Endothelial cell of umbilical vein (primary cell): ENCODE results near the gene GRAMD1A. TPM values are rescaled to one million over a fixed set of nuclear protein-coding genes. Genes with fewer than 3 reads are reported as not detected.

Experiments
- BruUV-seq: library from RNA; stranded (reverse); fragments of 400-500 nt; replicated peaks from 2 replicates; lab custom pipeline; 2021; lab: Mats Ljungman, UMichigan
- CTCF ChIA-PET: fragments of 300-600, 350-600 bp; sonication (Branson Sonifier 250); formaldehyde crosslinking; loops from one replicate; lab custom pipeline; 2021; ENCODE audit warnings: antibody characterized with exemption, inconsistent platforms; lab: Charles Lee
- POLR2A ChIA-PET: fragments of 300-600, 350-600 bp; sonication (Branson Sonifier 250); formaldehyde crosslinking; loops from one replicate; lab custom pipeline; 2021; ENCODE audit warnings: antibody characterized with exemption, inconsistent platforms; lab: Charles Lee
- DNase-seq: peaks from one replicate; pipeline ENCODE4 v3.0.0-alpha.2; 2011; ENCODE audit warnings: low read depth, low spot score
- FAIRE-seq: peaks from 2 replicates; lab custom pipeline; 2011; peaks lifted over from hg19 to GRCh38; lab: Jason Lieb, UNC
- H2AFZ ChIP-seq: 2 replicates; pipeline ENCODE4 v1.6.0; 2012; ENCODE audit warnings: low read depth, low read length, control low read depth, inconsistent platforms
- H3K27ac ChIP-seq: 2 replicates; pipeline ENCODE4 v1.5.1; 2011; ENCODE audit warnings: low read depth, mild to moderate bottlenecking, control low read depth, low read length, moderate library complexity; ENCODE audit not compliant: insufficient read depth
- H3K27me3 ChIP-seq, 2 experiments: 2 replicates each; pipeline versions ENCODE4 v1.6.0 to v1.6.1; 2011; ENCODE audit warnings: low read length in 2 of 2, mixed read lengths in 1 of 2; ENCODE audit not compliant: control insufficient read depth in 2 of 2, insufficient read depth in 2 of 2
- H3K36me3 ChIP-seq, 2 experiments: 2 replicates in 1 of 2; 3 replicates in 1 of 2; pipeline ENCODE4 v1.5.1; 2011; ENCODE audit warnings: low read length in 2 of 2, mild to moderate bottlenecking in 1 of 2, moderate library complexity in 1 of 2; ENCODE audit not compliant: control insufficient read depth in 2 of 2, insufficient read depth in 2 of 2; ENCODE audit errors: extremely low read depth in 1 of 2
- H3K4me1 ChIP-seq: 3 replicates; pipeline ENCODE4 v1.5.1; 2011; ENCODE audit warnings: mild to moderate bottlenecking, low read length; ENCODE audit not compliant: control insufficient read depth, insufficient read depth; ENCODE audit errors: extremely low read depth
- H3K4me2 ChIP-seq: 2 replicates; pipeline ENCODE4 v1.6.1; 2011; ENCODE audit warnings: low read length, control low read depth, mixed read lengths; ENCODE audit not compliant: insufficient read depth
- H3K4me3 ChIP-seq, 3 experiments: fragments of 200-600 bp in 1 of 3; sonication (generic), shearing (Covaris generic) in 1 of 3; replicated peaks in 1 of 3; 2 replicates each; pipeline ENCODE4 v1.5.1; 2011 to 2016; ENCODE audit warnings: control low read depth in 3 of 3, low read length in 3 of 3, mild to moderate bottlenecking in 2 of 3, inconsistent platforms in 1 of 3, low read depth in 1 of 3, moderate library complexity in 1 of 3; ENCODE audit not compliant: insufficient read depth in 1 of 3
- H3K79me2 ChIP-seq: 2 replicates; pipeline ENCODE4 v1.6.0; 2012; ENCODE audit warnings: low read length, inconsistent platforms; ENCODE audit not compliant: control insufficient read depth, insufficient read depth
- H3K9ac ChIP-seq: replicated peaks from 2 replicates; pipeline ENCODE3; 2011; ENCODE audit warnings: low read length, control low read depth; ENCODE audit not compliant: insufficient read depth; ENCODE audit errors: extremely low read depth
- H3K9me1 ChIP-seq: replicated peaks from 3 replicates; pipeline ENCODE4 v1.6.0; 2011; ENCODE audit warnings: mild to moderate bottlenecking, low read length; ENCODE audit not compliant: control insufficient read depth, insufficient read depth; ENCODE audit errors: extremely low read depth
- H3K9me3 ChIP-seq: replicated peaks from 2 replicates; pipeline ENCODE4 v1.5.1; 2012; ENCODE audit warnings: low read length, inconsistent platforms; ENCODE audit not compliant: control insufficient read depth, insufficient read depth
- H4K20me1 ChIP-seq: replicated peaks from 2 replicates; pipeline ENCODE3; 2011; ENCODE audit warnings: mild to moderate bottlenecking, low read length; ENCODE audit not compliant: control insufficient read depth, insufficient read depth; ENCODE audit errors: extremely low read depth
- CTCF ChIP-seq, 2 donors: IDR thresholded peaks; 1 replicate in 1 of 2; 2 replicates in 1 of 2; pipeline ENCODE4 v1.5.1; 2011; ENCODE audit warnings: low read length in 2 of 2, mild to moderate bottlenecking in 2 of 2, moderate library complexity in 2 of 2, control low read depth in 1 of 2, inconsistent platforms in 1 of 2, low read depth in 1 of 2; ENCODE audit not compliant: insufficient read depth in 1 of 2; ENCODE audit errors: extremely low read depth in 1 of 2
- EZH2 ChIP-seq: IDR thresholded peaks from 2 replicates; pipeline ENCODE4 v1.6.1; 2012; ENCODE audit warnings: borderline replicate concordance, low read depth, mild to moderate bottlenecking, moderate library complexity, low read length, inconsistent platforms; ENCODE audit not compliant: severe bottlenecking
- FOS ChIP-seq: IDR thresholded peaks from 2 replicates; pipeline ENCODE4 v1.6.1; 2011; ENCODE audit warnings: mild to moderate bottlenecking, low read length, moderate library complexity, borderline replicate concordance; ENCODE audit not compliant: insufficient read depth
- JUN ChIP-seq: IDR thresholded peaks from 2 replicates; pipeline ENCODE4 v1.6.1; 2011; ENCODE audit warnings: borderline replicate concordance, low read depth; ENCODE audit not compliant: insufficient read length, insufficient read depth
- MAX ChIP-seq: IDR thresholded peaks from 2 replicates; pipeline ENCODE4 v1.6.1; 2011; ENCODE audit not compliant: insufficient read depth, insufficient read length
- POLR2A ChIP-seq: IDR thresholded peaks from 2 replicates; pipeline ENCODE4 v1.6.1; 2012; ENCODE audit warnings: low read depth, mild to moderate bottlenecking, control low read depth, low read length
- POLR2AphosphoS5 ChIP-seq: IDR thresholded peaks from 2 replicates; pipeline ENCODE4 v1.6.1; 2012; ENCODE audit warnings: low read depth, mild to moderate bottlenecking, control low read depth, low read length, moderate library complexity; ENCODE audit not compliant: insufficient read depth
- dilution Hi-C: fragments of 300-500 bp; cut with MboI; formaldehyde crosslinking; loops from one replicate; pipeline ENCODE4 v1.15.0; 2019; ENCODE audit warnings: low sequenced_read_pairs; ENCODE audit not compliant: extremely low pct_ligation_motif_present
- intact Hi-C: fragments of 100-400 bp; cut with micrococcal nuclease; formaldehyde crosslinking; loops from one replicate; pipeline ENCODE4 v1.10.0; 2022
- polyA plus RNA-seq, 4 experiments: library from polyadenylated mRNA; depleted of rRNA in 3 of 4; stranded (reverse) in 3 of 4; unstranded in 1 of 4; fragments of >200 nt; gene quantifications; 2 replicates each; pipeline versions ENCODE4 v1.2.1 to v1.2.3, GENCODE V29; 2011 to 2012; ENCODE audit warnings: missing spikeins in 1 of 4
- total RNA-seq: library from RNA; stranded (reverse); gene quantifications from 2 replicates; pipeline ENCODE4 v1.2.3, GENCODE V29; 2021

The GRAMD1A gene
- total and polyA plus RNA-seq, 2 donors (not counting 3 experiments of a cell fraction or from before 2014, with no cell fraction given), result 127 to 130 TPM

GRCh38 chr19:35002037-35002535, 2.0 kb downstream of the GRAMD1A start:
- CTCF ChIA-PET, result interaction anchor here (1.2 to 4.4 kb wide), 4 partner anchors 11 to 35 kb away, joined by 3 to 40 read pairs (median 10); no protein-coding TSS in a partner anchor
- Histone ChIP-seq H3K4me2 (peak overlapping the region; percentile 88), H3K79me2 (peaks cover 51% of the 10 kb centered on the region), H2AFZ (no peak overlapping the region), H3K4me3 (no peak overlapping the region), H3K4me1 (peaks cover 71% of the 10 kb centered on the region), H4K20me1 (no peaks in the 10 kb centered on the region), H3K36me3 (peaks cover 4% of the 10 kb centered on the region in 2 experiments), H3K27me3 (no peaks in the 10 kb centered on the region), H3K27ac (no peak overlapping the region), H3K9me1 (no peaks in the 10 kb centered on the region), H3K9me3 (no peaks in the 10 kb centered on the region), H3K9ac (no peak overlapping the region)
- dilution Hi-C loops, result no loop called here
- no peak for FAIRE-seq
- POLR2A ChIA-PET, result interaction anchor here (1.2 kb wide), 1 partner anchor 17 kb away, joined by 3 read pairs; no protein-coding TSS in a partner anchor
- TF ChIP-seq MAX, result no peak
- no peak for TF ChIP-seq FOS
- TF ChIP-seq JUN, result no peak
- no peak for TF ChIP-seq POLR2A
- TF ChIP-seq CTCF (IDR thresholded peaks at IDR 0.05; ENCODE audit: extremely low read depth in 1 of 2, insufficient read depth in 1 of 2, low read depth in 1 of 2, low read length in 2 of 2), result no peak
- TF ChIP-seq EZH2, result no peak
- no peak for TF ChIP-seq POLR2AphosphoS5
- DNase-seq, result no peak
- TSS peak; percentile 13 for BruUV-seq
- intact Hi-C loops, result loop anchor here (10.0 kb wide), 1 partner anchor 77 kb away; the partner anchor contains the start of gene ZNF30
